A549 (cell line): Measurements from ENCODE around the gene CELF2. TPM values are rescaled to one million over a fixed set of nuclear protein-coding genes. Genes with fewer than 3 reads are reported as not detected.

Experiments
- ATAC-seq, 2 experiments: fragments of 200-7000 bp in 1 of 2; fragments of >200 bp in 1 of 2; cut with Nextera tagmentation in 1 of 2; cut with Tn5 transposase in 1 of 2; 3 replicates each; pipeline versions ENCODE4 v1.8.0 to v1.9.1; 2018 to 2020; ENCODE audit warnings: mild to moderate bottlenecking in 1 of 2, moderate library complexity in 1 of 2
- CTCF ChIA-PET: fragments of 300-600 bp; sonication (Branson Sonifier 250); formaldehyde crosslinking; extraction: SDS; loops from one replicate; lab custom pipeline; 2021; ENCODE audit warnings: antibody characterized with exemption, inconsistent platforms; lab: Yijun Ruan, JAX
- POLR2A ChIA-PET: fragments of 350-600 bp; formaldehyde crosslinking; extraction: SDS; loops from one replicate; lab custom pipeline; 2021; ENCODE audit warnings: antibody characterized with exemption, inconsistent platforms; lab: Yijun Ruan, JAX
- DNase-seq, 2 experiments: peaks; one replicate each; pipeline versions ENCODE4 v3.0.0 to v3.0.0-alpha.2; 2011 to 2016; ENCODE audit warnings: low read depth in 1 of 2, low spot score in 1 of 2
- FAIRE-seq: peaks from 2 replicates; lab custom pipeline; 2011; peaks lifted over from hg19 to GRCh38; lab: Jason Lieb, UNC
- H3K27ac ChIP-seq, 2 experiments: fragments of >200 bp; sonication (Bioruptor Twin); formaldehyde crosslinking; 3 replicates each; pipeline ENCODE4 v1.5.1; 2016 to 2017
- H3K4me1 ChIP-seq: fragments of >200 bp; sonication (Bioruptor Twin); formaldehyde crosslinking; 3 replicates; pipeline ENCODE4 v1.6.1; 2016
- H3K4me2 ChIP-seq: fragments of >200 bp; sonication (Bioruptor Twin); formaldehyde crosslinking; 3 replicates; pipeline ENCODE4 v1.6.1; 2016
- H3K4me3 ChIP-seq: fragments of >200 bp; sonication (Bioruptor Twin); formaldehyde crosslinking; 3 replicates; pipeline ENCODE4 v1.5.1; 2016
- H3K9me3 ChIP-seq: fragments of >200 bp; sonication (Bioruptor Twin); formaldehyde crosslinking; 3 replicates; pipeline ENCODE4 v1.6.1; 2016
- BCL3 ChIP-seq: fragments of >200 bp; sonication (Bioruptor Twin); formaldehyde crosslinking; IDR thresholded peaks from 3 replicates; pipeline ENCODE4 v1.6.1; 2016
- BHLHE40 ChIP-seq: IDR thresholded peaks from 2 replicates; pipeline ENCODE4 v1.6.1; 2012; ENCODE audit warnings: low read depth, low read length, inconsistent platforms
- CHD2 ChIP-seq: fragments of 150-350 bp; IDR thresholded peaks from 2 replicates; pipeline ENCODE4 v1.6.1; 2014; ENCODE audit warnings: low read length; ENCODE audit not compliant: partially characterized antibody
- EHF ChIP-seq: fragments of 250-450 bp; sonication (Bioruptor Pico); IDR thresholded peaks from 2 replicates; pipeline ENCODE4 v1.5.0; 2020; ENCODE audit warnings: mild to moderate bottlenecking
- ELK1 ChIP-seq: fragments of 150-350 bp; IDR thresholded peaks from 2 replicates; pipeline ENCODE4 v1.6.1; 2014; ENCODE audit warnings: low read depth, mild to moderate bottlenecking, low read length
- EP300 ChIP-seq, 2 experiments: fragments of >200 bp; sonication (Bioruptor Twin); formaldehyde crosslinking; IDR thresholded peaks; 2 replicates in 1 of 2; 3 replicates in 1 of 2; pipeline ENCODE4 v1.6.1; 2016 to 2017
- FOSL2 ChIP-seq, 2 experiments: fragments of 450-650 bp in 1 of 2; fragments of >200 bp in 1 of 2; sonication (Bioruptor Twin) in 1 of 2; formaldehyde crosslinking; IDR thresholded peaks; 2 replicates each; pipeline versions ENCODE4 v1.5.0 to v1.6.1; 2016 to 2020; ENCODE audit warnings: mild to moderate bottlenecking in 1 of 2, moderate library complexity in 1 of 2
- FOXS1 ChIP-seq: fragments of 250-450 bp; sonication (Bioruptor Pico); IDR thresholded peaks from 2 replicates; pipeline ENCODE4 v1.5.0; 2020; ENCODE audit warnings: mild to moderate bottlenecking, moderate library complexity
- JUNB ChIP-seq: fragments of >200 bp; sonication (Bioruptor Twin); formaldehyde crosslinking; IDR thresholded peaks from 2 replicates; pipeline ENCODE4 v1.6.1; 2016
- KDM1A ChIP-seq: fragments of 200-600 bp; sonication (generic); IDR thresholded peaks from 2 replicates; pipeline ENCODE4 v1.6.1; 2016; ENCODE audit warnings: low read depth, mild to moderate bottlenecking
- KDM5A ChIP-seq: fragments of 200-600 bp; sonication (generic); IDR thresholded peaks from 2 replicates; pipeline ENCODE4 v1.6.1; 2016; ENCODE audit warnings: antibody characterized with exemption, mild to moderate bottlenecking
- MAFK ChIP-seq: fragments of 450-650 bp; IDR thresholded peaks from 2 replicates; pipeline ENCODE4 v1.6.1; 2014; ENCODE audit not compliant: partially characterized antibody
- NR3C1 ChIP-seq: fragments of >200 bp; sonication (Bioruptor Twin); formaldehyde crosslinking; IDR thresholded peaks from 3 replicates; pipeline ENCODE4 v1.6.1; 2017
- POLR2A ChIP-seq: IDR thresholded peaks from 2 replicates; pipeline ENCODE4 v1.6.1; 2012; ENCODE audit warnings: mild to moderate bottlenecking, low read length
- RAD21 ChIP-seq, 2 experiments: fragments of >200 bp in 1 of 2; sonication (Bioruptor Twin) in 1 of 2; formaldehyde crosslinking in 1 of 2; IDR thresholded peaks in 1 of 2; conservative IDR thresholded peaks in 1 of 2; 2 replicates in 1 of 2; 3 replicates in 1 of 2; pipeline ENCODE4 v1.6.1; 2012 to 2018; ENCODE audit warnings: inconsistent platforms in 1 of 2
- RCOR1 ChIP-seq: fragments of 150-350 bp; IDR thresholded peaks from 2 replicates; pipeline ENCODE4 v1.6.1; 2014; ENCODE audit warnings: antibody characterized with exemption, low read length, low read depth
- REST ChIP-seq: fragments of 200-600 bp; sonication (generic); IDR thresholded peaks from 2 replicates; pipeline ENCODE4 v1.6.1; 2016; ENCODE audit warnings: antibody characterized with exemption, mild to moderate bottlenecking, moderate library complexity
- SREBF2 ChIP-seq: fragments of 450-650 bp; IDR thresholded peaks from 2 replicates; pipeline ENCODE4 v1.6.1; 2014; ENCODE audit warnings: mild to moderate bottlenecking, moderate library complexity
- TFCP2L1 ChIP-seq: fragments of 250-450 bp; sonication (Bioruptor Pico); IDR thresholded peaks from 2 replicates; pipeline ENCODE4 v1.5.0; 2021; ENCODE audit warnings: mild to moderate bottlenecking
- ZC3H11A ChIP-seq: fragments of 450-650 bp; IDR thresholded peaks from 2 replicates; pipeline ENCODE4 v1.6.1; 2014; ENCODE audit warnings: antibody characterized with exemption, mild to moderate bottlenecking
- ZFP36 ChIP-seq: fragments of 450-650 bp; IDR thresholded peaks from 2 replicates; pipeline ENCODE4 v1.6.1; 2014; ENCODE audit warnings: borderline replicate concordance; ENCODE audit not compliant: partially characterized antibody
- ZNF302 ChIP-seq: fragments of 250-450 bp; sonication (Bioruptor Pico); IDR thresholded peaks from 2 replicates; pipeline ENCODE4 v1.9.0; 2021; ENCODE audit warnings: inconsistent platforms, mild to moderate bottlenecking, moderate library complexity
- ZSCAN20 ChIP-seq: fragments of 250-450 bp; sonication (Bioruptor Pico); IDR thresholded peaks from 2 replicates; pipeline ENCODE4 v1.8.0; 2022; ENCODE audit warnings: mild to moderate bottlenecking, moderate library complexity
- WGBS: methylation state at CpG from one replicate; pipeline ENCODE4 v1.1.6; 2017; ENCODE audit errors: missing lambda C conversion rate; 5-methylcytosine and 5-hydroxymethylcytosine counted together
- polyA plus RNA-seq, 4 experiments: library from polyadenylated mRNA; depleted of rRNA in 3 of 4; stranded (reverse); fragments of >200 nt; fragmentation: RNase III in 1 of 4; extraction: RNeasy Plus Mini Kit Qiagen cat#74134 plus additional on column Dnase treatment in 1 of 4; gene quantifications; 2 replicates in 3 of 4; 3 replicates in 1 of 4; pipeline ENCODE4 v1.2.3, GENCODE V29; 2011 to 2017

Gene CELF2
- polyA plus RNA-seq, 2 of the 4 experiments (the other 2 are of a cell fraction), result 0.01 to 0.03 TPM

- no peak overlapping the region for H3K27ac ChIP-seq
- ChIA-PET CTCF (no interaction called here), POLR2A (no interaction called here)
- no peak overlapping the region for H3K4me3 ChIP-seq
- no peak for DNase-seq
- 16% methylated on average over 5 of the region's 5 CpGs for WGBS
- no peaks in the 10 kb centered on the region for H3K4me1 ChIP-seq
- no peak for FAIRE-seq
- TF ChIP-seq BCL3, result no peak
- TF ChIP-seq KDM5A, result no peak
- no peak for TF ChIP-seq RCOR1
- TF ChIP-seq NR3C1, result no peak
- TF ChIP-seq ZNF302, result no peak
- TF ChIP-seq ZFP36, result no peak
- no peak for TF ChIP-seq POLR2A
- no peaks in the 10 kb centered on the region for H3K9me3 ChIP-seq
- no peak for ATAC-seq
- H3K4me2 ChIP-seq, result no peak overlapping the region
These were observed 32.1 kb downstream of the CELF2 start for GRCh38 chr10:11049806-11050205.

- no peak for FAIRE-seq
- CTCF ChIA-PET, result no interaction called here
- WGBS, result 17% methylated on average over 10 of the region's 10 CpGs
These were observed 32.9 kb downstream of the CELF2 start for GRCh38 chr10:11050301-11051287.

GRCh38 chr10:11057018-11057417 lies 39.3 kb downstream of the CELF2 start:
- CTCF ChIA-PET, result no interaction called here
- POLR2A ChIA-PET, result no interaction called here
- no peak overlapping the region for H3K4me3 ChIP-seq
- ATAC-seq, result no peak
- no peak for FAIRE-seq
- H3K27ac ChIP-seq, result no peak overlapping the region
- no peaks in the 10 kb centered on the region for H3K9me3 ChIP-seq
- 0% methylated on average over 5 of the region's 6 CpGs for WGBS
- no peak overlapping the region for H3K4me2 ChIP-seq
- no peak for DNase-seq
- no peaks in the 10 kb centered on the region for H3K4me1 ChIP-seq
- TF ChIP-seq FOXS1 (CRISPR knock-in tag) (no peak), ZC3H11A (no peak), RAD21 (conservative IDR thresholded peaks at IDR 0.05 in 1 of 2, IDR thresholded peaks at IDR 0.05 in 1 of 2) (no peak), EHF (no peak), BHLHE40 (no peak), EP300 (IDR thresholded peaks at IDR 0.05) (no peak), FOSL2 (IDR thresholded peaks at IDR 0.05) (no peak), FOSL2 (CRISPR knock-in tag; IDR thresholded peaks at IDR 0.05) (no peak), JUNB (no peak), MAFK (no peak), RCOR1 (no peak), CHD2 (no peak), ELK1 (no peak)

More at GRCh38 chr10:11050301-11051287, 32.9 kb downstream of the CELF2 start:
- ATAC-seq, result no peak
- DNase-seq, result no peak
- POLR2A ChIA-PET, result no interaction called here
- H3K4me1 ChIP-seq, result no peaks in the 10 kb centered on the region
- H3K4me2 ChIP-seq, result no peak overlapping the region
- no peak overlapping the region for H3K27ac ChIP-seq
- H3K9me3 ChIP-seq, result no peaks in the 10 kb centered on the region
- no peak for TF ChIP-seq POLR2A
- TF ChIP-seq MAFK, result no peak
- TF ChIP-seq RCOR1, result no peak
- no peak for TF ChIP-seq CHD2
- no peak for TF ChIP-seq REST
- TF ChIP-seq ZSCAN20 (CRISPR knock-in tag), result no peak
- TF ChIP-seq KDM5A, result no peak
- TF ChIP-seq KDM1A, result no peak
- TF ChIP-seq SREBF2, result no peak
- TF ChIP-seq TFCP2L1 (CRISPR knock-in tag), result no peak
- TF ChIP-seq, all 56 proteins: peak for 0
- no peak overlapping the region for H3K4me3 ChIP-seq
